Activated T-cell treated with anti-CD3 and anti-CD28 coated beads, Interleukin-2, amount 50 U/mL, for 24 hours (primary cell): ENCODE results near the gene WDR45.

Experiments used
- DNase-seq: peaks from one replicate; pipeline ENCODE4 v3.0.0-alpha.2; 2020
- H3K27ac Mint-ChIP-seq: 2 replicates; pipeline ENCODE4 v1.8.0; 2020; ENCODE audit warnings: mild to moderate bottlenecking, mixed read lengths
- H3K27me3 Mint-ChIP-seq: 2 replicates; pipeline ENCODE4 v1.8.0; 2020; ENCODE audit warnings: mixed read lengths
- H3K36me3 Mint-ChIP-seq: 2 replicates; pipeline ENCODE4 v1.8.0; 2020; ENCODE audit warnings: low read depth, mixed read lengths
- H3K4me1 Mint-ChIP-seq: 2 replicates; pipeline ENCODE4 v1.8.0; 2020; ENCODE audit warnings: low read depth, mixed read lengths
- H3K4me3 Mint-ChIP-seq: 2 replicates; pipeline ENCODE4 v1.8.0; 2020; ENCODE audit warnings: mild to moderate bottlenecking, moderate library complexity, mixed read lengths
- H3K9me3 Mint-ChIP-seq: 2 replicates; pipeline ENCODE4 v1.8.0; 2020; ENCODE audit warnings: mixed read lengths

WDR45 gene

DNA sequence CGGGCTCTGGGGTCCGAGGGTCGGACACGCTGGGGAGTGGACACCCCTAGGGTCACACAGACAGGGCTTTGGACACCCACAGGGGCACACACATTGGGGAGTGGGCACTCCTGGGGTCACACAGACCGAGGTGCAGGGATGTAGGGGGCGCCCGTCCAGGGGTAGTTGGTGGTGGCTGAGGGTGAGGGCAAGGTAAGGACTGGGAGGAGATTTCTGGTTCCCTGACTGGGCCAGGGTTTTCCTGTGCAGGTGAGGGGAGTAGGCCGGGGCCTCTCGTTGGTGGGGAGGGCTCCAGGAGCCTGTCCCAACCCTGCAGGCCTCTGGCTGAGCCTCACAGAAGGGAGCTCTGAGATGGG is 21.9 kb upstream of the WDR45 start:
- Mint-ChIP-seq H3K27ac (peak overlapping the region; percentile 94), H3K4me1 (peaks cover 11% of the 10 kb centered on the region), H3K36me3 (peaks cover 8% of the 10 kb centered on the region), H3K9me3 (no peaks in the 10 kb centered on the region), H3K27me3 (no peaks in the 10 kb centered on the region), H3K4me3 (peak overlapping the region; percentile 89)
- no peak for DNase-seq

GRCh38 chrX:49100704-49101628 is 21.3 kb upstream of the WDR45 start:
- H3K9me3 Mint-ChIP-seq: no peaks in the 10 kb centered on the region
- H3K36me3 Mint-ChIP-seq: peaks cover 8% of the 10 kb centered on the region
- peak; percentile 88 for DNase-seq
- peaks cover 11% of the 10 kb centered on the region for H3K4me1 Mint-ChIP-seq
- peaks cover 2% of the 10 kb centered on the region for H3K27me3 Mint-ChIP-seq
- H3K4me3 Mint-ChIP-seq: peak overlapping the region; percentile 89
- peak overlapping the region; percentile 94 for H3K27ac Mint-ChIP-seq

DNA sequence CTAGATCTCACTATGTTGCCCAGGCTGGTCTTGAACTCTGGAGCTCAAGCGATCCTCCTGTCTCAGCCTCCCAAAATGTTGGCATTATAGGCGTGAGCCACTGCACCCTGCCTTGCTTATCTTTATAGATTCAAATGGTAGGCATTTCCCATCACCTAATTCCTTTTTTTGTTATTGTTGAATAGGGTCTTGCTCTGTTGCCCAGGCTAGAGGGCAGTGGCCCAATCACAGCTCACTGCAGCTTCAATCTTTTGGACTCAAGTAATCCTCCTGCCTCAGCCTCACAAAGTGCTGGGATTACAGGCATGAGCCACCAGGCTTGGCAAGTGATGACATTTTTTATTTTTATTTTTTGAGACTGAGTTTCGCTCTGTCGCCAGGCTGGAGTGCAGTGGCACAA is 16.7 kb upstream of the WDR45 start:
- peaks cover 2% of the 10 kb centered on the region for H3K27me3 Mint-ChIP-seq
- no peak overlapping the region for H3K27ac Mint-ChIP-seq
- H3K9me3 Mint-ChIP-seq: no peaks in the 10 kb centered on the region
- DNase-seq: no peak
- no peak overlapping the region for H3K4me3 Mint-ChIP-seq
- peaks cover 6% of the 10 kb centered on the region for H3K36me3 Mint-ChIP-seq
- peaks cover 5% of the 10 kb centered on the region for H3K4me1 Mint-ChIP-seq

- H3K4me1 Mint-ChIP-seq: no peaks in the 10 kb centered on the region
- no peak overlapping the region for H3K4me3 Mint-ChIP-seq
- H3K27me3 Mint-ChIP-seq: peaks cover 5% of the 10 kb centered on the region
Observed at GRCh38 chrX:49089553-49089952, 9.9 kb upstream of the WDR45 start.

DNA sequence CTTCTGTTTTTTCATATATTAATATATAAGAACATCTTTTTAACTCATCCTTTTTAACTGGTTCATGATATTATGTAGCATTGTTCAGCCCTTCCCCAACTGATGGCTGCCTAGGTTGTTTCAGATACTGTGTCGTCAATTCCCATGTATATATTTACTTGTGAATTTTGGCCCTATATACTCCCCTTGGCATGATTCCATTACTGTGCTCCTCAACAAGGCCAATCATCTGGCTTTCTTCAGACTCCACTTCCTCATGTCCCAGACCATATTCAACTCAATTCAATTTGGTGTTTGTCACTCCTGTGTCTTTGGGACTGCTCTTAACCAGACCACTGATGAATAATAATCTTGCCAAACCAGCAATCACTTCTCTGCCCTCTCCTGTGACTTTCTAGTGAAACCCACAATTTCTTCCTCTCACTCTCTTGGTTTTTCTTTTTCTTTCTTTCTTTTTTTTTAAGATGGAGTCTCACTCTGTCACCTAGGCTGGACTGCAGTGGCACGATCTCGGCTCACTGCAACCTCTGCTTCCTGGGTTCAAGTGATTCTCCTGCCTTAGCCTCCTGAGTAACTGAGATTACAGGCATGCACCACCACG is 2.7 kb upstream of the WDR45 start:
- Mint-ChIP-seq H3K27ac (no peak overlapping the region), H3K4me1 (peaks cover 14% of the 10 kb centered on the region), H3K36me3 (peaks cover 3% of the 10 kb centered on the region), H3K9me3 (no peaks in the 10 kb centered on the region), H3K4me3 (no peak overlapping the region), H3K27me3 (peaks cover 4% of the 10 kb centered on the region)
- DNase-seq: no peak

More at GRCh38 chrX:49089553-49089952, 9.9 kb upstream of the WDR45 start:
- no peak for DNase-seq
- no peaks in the 10 kb centered on the region for H3K36me3 Mint-ChIP-seq
- H3K27ac Mint-ChIP-seq: no peak overlapping the region
- no peaks in the 10 kb centered on the region for H3K9me3 Mint-ChIP-seq

DNA sequence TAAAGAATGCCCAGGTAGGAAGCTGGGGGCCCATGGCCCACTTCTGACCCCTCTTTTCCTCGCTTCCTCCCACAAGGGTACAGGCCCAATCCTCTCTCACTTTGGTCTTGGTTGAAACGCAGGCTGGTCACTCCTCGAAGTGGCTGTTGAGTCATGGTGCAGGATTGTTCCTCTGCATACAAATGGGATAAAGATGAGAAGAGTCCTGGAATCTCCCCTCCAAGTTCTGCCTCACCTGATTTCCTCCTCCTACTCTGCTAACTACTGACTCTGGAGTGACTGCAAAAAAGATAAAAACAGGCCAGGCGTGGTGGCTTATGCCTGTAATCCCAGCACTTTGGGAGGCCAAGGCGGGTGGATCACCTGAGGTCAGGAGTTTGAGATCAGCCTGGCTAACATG is 1.7 kb downstream of the WDR45 start:
- H3K4me1 Mint-ChIP-seq: peaks cover 22% of the 10 kb centered on the region
- no peak overlapping the region for H3K4me3 Mint-ChIP-seq
- H3K27ac Mint-ChIP-seq: peak overlapping the region; percentile 93
- DNase-seq: no peak
- peaks cover 4% of the 10 kb centered on the region for H3K27me3 Mint-ChIP-seq
- H3K36me3 Mint-ChIP-seq: peaks cover 33% of the 10 kb centered on the region
- H3K9me3 Mint-ChIP-seq: no peaks in the 10 kb centered on the region

- DNase-seq: no peak
- no peak overlapping the region for H3K4me3 Mint-ChIP-seq
- peaks cover 42% of the 10 kb centered on the region for H3K36me3 Mint-ChIP-seq
- H3K27me3 Mint-ChIP-seq: peaks cover 4% of the 10 kb centered on the region
- no peaks in the 10 kb centered on the region for H3K9me3 Mint-ChIP-seq
- H3K27ac Mint-ChIP-seq: no peak overlapping the region
- peaks cover 24% of the 10 kb centered on the region for H3K4me1 Mint-ChIP-seq
Observed at GRCh38 chrX:49075347-49075746, 4.3 kb downstream of the WDR45 start.

- peaks cover 44% of the 10 kb centered on the region for H3K36me3 Mint-ChIP-seq
- peak within 1 kb of the TSS; percentile 84 for H3K27ac Mint-ChIP-seq
- no peaks in the 10 kb centered on the region for H3K9me3 Mint-ChIP-seq
- DNase-seq: peak; percentile 89
- no peaks in the 10 kb centered on the region for H3K27me3 Mint-ChIP-seq
- H3K4me3 Mint-ChIP-seq: peak within 1 kb of the TSS; percentile 84
- peaks cover 19% of the 10 kb centered on the region for H3K4me1 Mint-ChIP-seq
Observed at GRCh38 chrX:49073601-49074575, 5.8 kb downstream of the WDR45 start, which contains the start of gene PRAF2. Gene PRAF2 (minus strand): TSS chrX:49074002. CDS start chrX:49073987, 15 bp downstream.

- DNase-seq: no peak
- peaks cover 46% of the 10 kb centered on the region for H3K36me3 Mint-ChIP-seq
- H3K27ac Mint-ChIP-seq: peak overlapping the region; percentile 84
- peaks cover 5% of the 10 kb centered on the region for H3K27me3 Mint-ChIP-seq
- H3K4me1 Mint-ChIP-seq: peaks cover 15% of the 10 kb centered on the region
- H3K9me3 Mint-ChIP-seq: no peaks in the 10 kb centered on the region
- peak overlapping the region; percentile 84 for H3K4me3 Mint-ChIP-seq
Observed at GRCh38 chrX:49072712-49073095, 7.0 kb downstream of the WDR45 start.

- Mint-ChIP-seq H3K4me1 (peaks cover 15% of the 10 kb centered on the region), H3K9me3 (no peaks in the 10 kb centered on the region), H3K27me3 (peaks cover 5% of the 10 kb centered on the region), H3K27ac (no peak overlapping the region), H3K36me3 (peaks cover 41% of the 10 kb centered on the region), H3K4me3 (peak overlapping the region; percentile 84)
- DNase-seq: no peak
Observed at GRCh38 chrX:49071877-49072711, 7.6 kb downstream of the WDR45 start.

GRCh38 chrX:49070988-49071387 is 8.7 kb downstream of the WDR45 start:
- Mint-ChIP-seq H3K4me1 (peaks cover 15% of the 10 kb centered on the region), H3K27ac (peak overlapping the region; percentile 1), H3K36me3 (peaks cover 33% of the 10 kb centered on the region), H3K4me3 (no peak overlapping the region), H3K9me3 (no peaks in the 10 kb centered on the region), H3K27me3 (peaks cover 5% of the 10 kb centered on the region)
- DNase-seq: no peak

DNA sequence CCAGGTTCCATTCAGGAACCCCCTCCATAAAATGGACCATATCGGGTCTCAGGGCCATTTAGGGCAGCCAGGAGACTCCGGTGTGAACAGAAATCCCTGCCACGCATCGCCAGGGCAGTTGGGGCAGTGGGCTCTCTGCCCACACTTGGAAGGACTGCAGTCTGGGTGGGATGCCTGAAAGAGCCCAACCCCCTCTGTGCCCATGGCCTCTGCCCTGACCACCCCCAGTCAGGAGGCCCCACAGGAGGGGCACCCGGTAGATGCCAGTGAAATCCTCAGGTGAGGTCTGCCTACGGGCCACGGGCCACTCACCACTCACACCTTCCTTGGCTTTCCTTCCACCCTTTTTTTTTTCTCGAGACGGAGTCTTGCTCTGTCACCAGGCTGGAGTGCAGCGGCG is 10.6 kb downstream of the WDR45 start:
- H3K27me3 Mint-ChIP-seq: peaks cover 5% of the 10 kb centered on the region
- no peak overlapping the region for H3K4me3 Mint-ChIP-seq
- DNase-seq: no peak
- peaks cover 12% of the 10 kb centered on the region for H3K4me1 Mint-ChIP-seq
- H3K9me3 Mint-ChIP-seq: no peaks in the 10 kb centered on the region
- H3K27ac Mint-ChIP-seq: no peak overlapping the region
- H3K36me3 Mint-ChIP-seq: peaks cover 20% of the 10 kb centered on the region

GRCh38 chrX:49067285-49068120 is 12.2 kb downstream of the WDR45 start:
- peaks cover 17% of the 10 kb centered on the region for H3K36me3 Mint-ChIP-seq
- peaks cover 5% of the 10 kb centered on the region for H3K27me3 Mint-ChIP-seq
- DNase-seq: no peak
- no peaks in the 10 kb centered on the region for H3K9me3 Mint-ChIP-seq
- H3K4me3 Mint-ChIP-seq: no peak overlapping the region
- peaks cover 3% of the 10 kb centered on the region for H3K4me1 Mint-ChIP-seq
- H3K27ac Mint-ChIP-seq: no peak overlapping the region
